SH-SY5Y (cell line): Measurements from ENCODE around the gene CPLX3.

ENCODE experiments used
- GATA2 ChIP-seq: IDR thresholded peaks from 2 replicates; pipeline ENCODE4 v1.6.1; 2011; ENCODE audit warnings: mild to moderate bottlenecking, low read depth, low read length
- GATA3 ChIP-seq: IDR thresholded peaks from 2 replicates; pipeline ENCODE4 v1.6.1; 2011; ENCODE audit warnings: low read depth, mild to moderate bottlenecking, low read length, moderate library complexity

- TF ChIP-seq GATA2 (no peak), GATA3 (no peak)
Observed at GRCh38 chr15:74808078-74808839, 18.2 kb upstream of the CPLX3 start.
